Colonic mucosa (tissue), 4 donors: ENCODE measurements around the gene ALPK1. TPM values are rescaled to one million over a fixed set of nuclear protein-coding genes. Genes with fewer than 3 reads are reported as not detected.
"Not testable (repeated sequence)": the region's sequence is repeated elsewhere in the genome, so short reads cannot be mapped to it uniquely, and the experiment has no call there.

Experiments
- DNase-seq: peaks from one replicate; pipeline ENCODE4 v3.0.0-alpha.2; 2020
- H3K27ac ChIP-seq: fragments of 200-600 bp; one replicate; pipeline ENCODE4 v1.8.0; 2021
- H3K27me3 ChIP-seq: fragments of 200-600 bp; one replicate; pipeline ENCODE4 v1.8.0; 2021
- H3K36me3 ChIP-seq: fragments of 200-600 bp; one replicate; pipeline ENCODE4 v1.8.0; 2021
- H3K4me1 ChIP-seq: fragments of 200-600 bp; one replicate; pipeline ENCODE4 v1.8.0; 2021; ENCODE audit warnings: mild to moderate bottlenecking
- H3K4me3 ChIP-seq: fragments of 200-600 bp; one replicate; pipeline ENCODE4 v1.8.0; 2021
- H3K9ac ChIP-seq, 2 donors: one replicate each; pipeline ENCODE4 v1.7.0; 2013; ENCODE audit warnings: control low read depth in 2 of 2, low read depth in 2 of 2, low read length in 2 of 2
- H3K9me3 ChIP-seq: fragments of 200-600 bp; one replicate; pipeline ENCODE4 v1.8.0; 2021
- CTCF ChIP-seq: fragments of 200-600 bp; IDR thresholded peaks from one replicate; pipeline ENCODE4 v1.8.0; 2022; ENCODE audit warnings: antibody characterized with exemption, mild to moderate bottlenecking
- intact Hi-C: fragments of 100-400 bp; cut with DNase I; formaldehyde crosslinking; loops from one replicate; pipeline ENCODE4 v1.14.1; 2022
- total RNA-seq, 2 donors: library from RNA; stranded (reverse); fragmentation: NEBNext Ultra II Directional in 1 of 2; extraction: Animal tissue kit (Norgen Biotek cat#: 25700) in 1 of 2; gene quantifications; one replicate each; pipeline ENCODE4 v1.2.1, GENCODE V29; 2021
- donor health status: healthy.
- donor health status: DM: no; HTN: no; CAD: no.
- donor health status: DM: no; HTN: no; CAD: no.

Gene ALPK1
- total RNA-seq, 2 donors from 2014 or later, result 22.5 to 22.9 TPM

DNA sequence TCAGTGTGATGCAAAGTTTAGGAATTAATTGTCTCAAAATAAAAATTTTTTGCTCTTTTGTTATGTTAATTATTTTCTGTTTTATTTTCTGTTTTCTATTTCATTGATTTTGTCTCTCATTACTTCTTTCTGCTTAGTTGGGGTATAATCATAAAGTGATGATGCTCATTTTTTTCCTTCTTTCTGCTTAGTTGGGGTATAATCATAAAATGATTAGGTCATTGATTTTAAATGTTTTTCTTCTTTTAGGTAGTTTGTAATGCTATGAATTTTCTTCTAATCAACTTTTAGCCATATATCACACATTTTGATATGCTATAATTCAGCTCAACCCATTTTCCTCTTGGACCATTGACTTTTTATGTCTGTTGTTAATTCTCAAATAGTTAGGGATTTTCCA, 175.1 kb downstream of the ALPK1 start:
- Histone ChIP-seq H3K27ac (no peak overlapping the region), H3K4me3 (no peak overlapping the region), H3K9me3 (no peaks in the 10 kb centered on the region), H3K4me1 (no peaks in the 10 kb centered on the region), H3K9ac (no peak overlapping the region), H3K27me3 (no peaks in the 10 kb centered on the region), H3K36me3 (no peaks in the 10 kb centered on the region)
- no peak for TF ChIP-seq CTCF
- intact Hi-C loops, result no loop called here
- no peak for DNase-seq

DNA sequence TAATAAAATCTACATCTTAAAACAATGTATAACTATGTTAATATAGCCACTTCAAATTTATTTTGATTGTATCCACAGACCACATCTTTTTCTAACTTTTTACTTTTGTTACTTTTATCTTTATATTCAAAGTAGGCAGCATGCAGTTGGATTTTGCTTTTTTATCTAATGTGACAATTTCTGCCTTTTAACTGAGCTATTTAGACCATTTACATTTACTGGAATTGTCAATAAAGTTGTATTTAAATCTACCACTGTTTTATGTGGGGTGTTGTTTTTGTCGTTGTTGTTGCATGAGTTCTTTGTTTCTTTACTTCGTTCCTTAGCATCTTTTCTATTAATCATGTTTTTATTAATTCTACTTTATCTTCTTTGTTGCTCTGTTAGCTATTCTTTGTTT, 176.8 kb downstream of the ALPK1 start:
- H3K27ac ChIP-seq, result no peak overlapping the region
- H3K27me3 ChIP-seq, result no peaks in the 10 kb centered on the region
- TF ChIP-seq CTCF, result no peak
- intact Hi-C loops, result no loop called here
- no peak overlapping the region for H3K4me3 ChIP-seq
- no peaks in the 10 kb centered on the region for H3K36me3 ChIP-seq
- H3K9me3 ChIP-seq, result no peaks in the 10 kb centered on the region
- no peak for DNase-seq
- no peaks in the 10 kb centered on the region for H3K4me1 ChIP-seq
- no peak overlapping the region for H3K9ac ChIP-seq

- Histone ChIP-seq H3K27ac (no peak overlapping the region), H3K27me3 (no peaks in the 10 kb centered on the region), H3K9ac (no peak overlapping the region), H3K36me3 (no peaks in the 10 kb centered on the region), H3K4me1 (no peaks in the 10 kb centered on the region), H3K9me3 (no peaks in the 10 kb centered on the region), H3K4me3 (no peak overlapping the region)
- TF ChIP-seq CTCF, result no peak
- no peak for DNase-seq
- intact Hi-C loops, result no loop called here
Measured at GRCh38 chr4:112485930-112486329, 188.8 kb downstream of the ALPK1 start.

- H3K36me3 ChIP-seq, H3K4me1 ChIP-seq, H3K9ac ChIP-seq, H3K27me3 ChIP-seq, H3K9me3 ChIP-seq, H3K4me3 ChIP-seq, intact Hi-C loops, DNase-seq, H3K27ac ChIP-seq: not testable (repeated sequence)
Measured at GRCh38 chr4:112490808-112491207, 193.6 kb downstream of the ALPK1 start.

Other genes starting within 250 kb of the ALPK1 start
- 1 to 10 TPM; 1.4 to 1.9 TPM for gene FAM241A, start 151.9 kb upstream of the ALPK1 start, total RNA-seq
- 10 to 100 TPM; 27.9 to 42.4 TPM for gene AP1AR, start 65.6 kb upstream of the ALPK1 start, total RNA-seq
- 10 to 100 TPM in 1 of 2 donors, 1 to 10 TPM in 1; 8.9 to 11.4 TPM for gene TIFA, start 11.5 kb upstream of the ALPK1 start, total RNA-seq
- not detected for gene NEUROG2, start 218.8 kb downstream of the ALPK1 start, total RNA-seq